ENCODE results near the gene RAB3GAP2.

Gene RAB3GAP2

DNA sequence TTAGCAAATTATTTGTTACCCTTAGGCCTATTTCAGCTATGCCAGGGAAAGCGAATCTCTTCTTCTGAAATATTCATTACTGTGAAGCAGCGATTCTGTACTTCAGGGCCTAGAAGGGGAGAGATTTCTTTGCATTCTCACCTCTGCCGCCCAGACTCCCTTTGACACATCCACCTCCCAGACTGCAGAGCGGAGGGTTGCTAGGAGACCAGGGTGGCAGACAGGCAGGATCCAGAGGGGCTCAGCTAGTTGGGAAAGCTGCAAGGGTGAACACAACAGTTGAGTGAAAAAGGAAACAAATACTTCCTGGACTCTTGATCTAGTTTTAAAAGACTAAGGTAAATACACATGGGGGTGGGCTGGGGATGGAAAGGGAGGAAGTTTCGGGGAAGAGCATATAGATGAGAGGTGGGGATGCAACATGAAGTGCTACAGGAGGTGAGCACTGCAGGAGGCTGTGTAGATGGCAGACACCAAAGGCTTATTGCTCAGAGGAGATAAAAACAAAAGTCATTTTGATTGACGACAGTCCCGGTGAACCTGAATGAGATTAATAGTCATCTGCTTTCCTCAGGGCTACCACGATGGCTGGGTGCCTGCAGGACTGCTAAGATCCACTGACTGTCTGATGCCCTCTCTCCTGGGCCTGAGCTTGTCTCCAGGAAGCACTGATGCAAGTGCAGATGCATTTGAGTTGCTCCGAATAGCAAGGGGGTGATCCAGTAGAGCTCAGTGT, 26.4 kb upstream of the RAB3GAP2 start:
- TF ChIP-seq, protein P1, sequence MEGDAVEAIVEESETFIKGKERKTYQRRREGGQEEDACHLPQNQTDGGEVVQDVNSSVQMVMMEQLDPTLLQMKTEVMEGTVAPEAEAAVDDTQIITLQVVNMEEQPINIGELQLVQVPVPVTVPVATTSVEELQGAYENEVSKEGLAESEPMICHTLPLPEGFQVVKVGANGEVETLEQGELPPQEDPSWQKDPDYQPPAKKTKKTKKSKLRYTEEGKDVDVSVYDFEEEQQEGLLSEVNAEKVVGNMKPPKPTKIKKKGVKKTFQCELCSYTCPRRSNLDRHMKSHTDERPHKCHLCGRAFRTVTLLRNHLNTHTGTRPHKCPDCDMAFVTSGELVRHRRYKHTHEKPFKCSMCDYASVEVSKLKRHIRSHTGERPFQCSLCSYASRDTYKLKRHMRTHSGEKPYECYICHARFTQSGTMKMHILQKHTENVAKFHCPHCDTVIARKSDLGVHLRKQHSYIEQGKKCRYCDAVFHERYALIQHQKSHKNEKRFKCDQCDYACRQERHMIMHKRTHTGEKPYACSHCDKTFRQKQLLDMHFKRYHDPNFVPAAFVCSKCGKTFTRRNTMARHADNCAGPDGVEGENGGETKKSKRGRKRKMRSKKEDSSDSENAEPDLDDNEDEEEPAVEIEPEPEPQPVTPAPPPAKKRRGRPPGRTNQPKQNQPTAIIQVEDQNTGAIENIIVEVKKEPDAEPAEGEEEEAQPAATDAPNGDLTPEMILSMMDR (IDR thresholded peaks at IDR 0.05): no peak
- TF ChIP-seq ZFX (IDR thresholded peaks at IDR 0.05; ENCODE audit: borderline replicate concordance): no peak
- H3K27ac ChIP-seq: no peak overlapping the region

DNA sequence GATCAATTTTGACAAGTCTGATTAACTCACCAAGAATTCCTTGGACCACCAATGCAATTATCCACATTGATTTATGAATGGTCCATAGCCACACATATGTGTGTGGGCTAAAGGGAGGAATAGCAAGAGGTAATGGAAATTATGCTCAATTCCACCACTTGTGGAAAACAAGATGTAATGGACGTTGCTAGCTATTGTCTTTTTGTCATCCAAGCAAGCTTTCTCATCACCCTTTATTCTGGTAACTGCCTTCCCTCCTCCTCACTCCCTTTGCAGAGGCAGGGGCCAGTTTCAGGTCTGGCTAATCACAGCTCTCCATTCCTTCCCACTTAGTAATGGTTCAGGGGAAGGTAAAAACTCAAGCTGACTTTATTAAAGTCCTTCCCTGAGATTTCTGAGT, 24.7 kb upstream of the RAB3GAP2 start:
- H3K27ac ChIP-seq: no peak overlapping the region
- no peak for TF ChIP-seq ZFX (IDR thresholded peaks at IDR 0.05; ENCODE audit: borderline replicate concordance)
- TF ChIP-seq, protein P1 (IDR thresholded peaks at IDR 0.05): no peak

DNA sequence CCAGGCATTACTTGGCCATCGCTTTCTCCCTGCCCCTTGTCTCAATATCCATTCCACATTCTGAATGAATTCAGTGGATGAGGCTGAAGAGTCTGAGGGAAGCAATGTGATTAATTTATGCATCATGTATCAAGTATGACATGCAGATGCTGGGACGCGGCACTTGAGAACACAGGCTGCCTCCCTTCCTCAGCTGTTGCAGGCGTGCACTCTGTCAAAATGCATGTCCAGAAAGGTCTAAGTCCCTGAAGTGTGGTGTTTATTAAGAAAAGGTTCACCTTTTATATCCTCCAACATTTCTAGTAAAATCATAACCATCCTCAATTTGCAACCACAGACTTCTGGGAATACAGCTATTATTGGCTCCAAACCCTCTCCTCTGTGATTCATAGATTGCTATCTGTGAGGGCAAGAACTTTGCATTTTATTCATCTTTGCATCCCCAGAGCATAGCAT, 22.6 kb upstream of the RAB3GAP2 start:
- TF ChIP-seq, protein P1 (IDR thresholded peaks at IDR 0.05): no peak
- no peak for TF ChIP-seq ZFX (IDR thresholded peaks at IDR 0.05; ENCODE audit: borderline replicate concordance)

DNA sequence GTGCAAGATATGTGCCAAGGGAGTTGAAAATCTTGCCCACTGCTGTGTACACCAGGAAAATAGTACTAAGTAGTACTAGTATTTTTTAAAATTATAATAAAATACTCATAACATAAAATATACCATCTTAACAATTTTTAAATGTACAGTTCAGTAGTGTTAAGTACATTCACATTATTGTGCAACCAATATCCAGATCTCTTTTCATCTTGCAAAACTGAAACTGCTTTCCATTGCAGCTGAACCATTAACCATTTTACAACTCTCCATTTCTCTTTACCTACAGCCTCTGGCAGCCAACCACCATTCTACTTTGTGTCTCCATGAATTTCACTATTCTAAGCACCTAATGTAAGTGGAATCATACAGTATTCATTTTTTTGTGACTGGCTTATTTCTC, 19.3 kb upstream of the RAB3GAP2 start:
- TF ChIP-seq, protein P1 (IDR thresholded peaks at IDR 0.05): no peak
- TF ChIP-seq ZFX (IDR thresholded peaks at IDR 0.05; ENCODE audit: borderline replicate concordance): no peak
- H3K27ac ChIP-seq: no peak overlapping the region

More for the DNA sequence above, 22.6 kb upstream of the RAB3GAP2 start:
- no peak overlapping the region for H3K27ac ChIP-seq

DNA sequence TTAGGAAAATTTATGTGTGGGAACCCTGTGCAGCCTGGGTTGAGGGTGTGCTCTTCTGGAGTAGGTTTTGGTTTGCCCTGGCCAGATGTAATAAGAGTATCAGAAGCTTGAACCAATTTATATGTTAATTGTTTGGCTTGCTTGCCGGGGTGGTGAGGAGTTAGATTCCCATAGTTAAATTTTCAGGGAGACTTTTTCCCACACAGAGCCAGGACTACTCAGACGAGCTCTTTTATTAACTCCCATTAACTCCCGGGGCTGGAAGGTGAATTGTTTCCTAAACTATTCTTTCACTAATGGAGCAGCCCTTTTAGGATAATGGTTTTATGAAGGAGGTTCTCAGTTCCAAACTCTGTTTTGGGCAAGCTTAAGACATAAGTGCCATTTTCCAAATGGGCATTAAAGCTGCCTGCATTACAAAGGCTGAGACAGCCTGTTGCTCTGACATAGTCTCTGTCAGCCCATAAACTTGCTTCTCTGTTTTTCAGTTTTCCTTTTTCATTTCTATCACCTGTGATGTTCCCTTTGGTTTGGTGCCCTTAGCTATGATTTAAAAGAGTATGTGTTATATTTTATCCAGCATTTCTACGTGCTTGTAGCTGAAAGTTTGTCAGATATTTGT, 18.0 kb upstream of the RAB3GAP2 start:
- no peak for TF ChIP-seq ZFX (IDR thresholded peaks at IDR 0.05; ENCODE audit: borderline replicate concordance)
- TF ChIP-seq, protein P1 (IDR thresholded peaks at IDR 0.05): no peak
- H3K27ac ChIP-seq: no peak overlapping the region

DNA sequence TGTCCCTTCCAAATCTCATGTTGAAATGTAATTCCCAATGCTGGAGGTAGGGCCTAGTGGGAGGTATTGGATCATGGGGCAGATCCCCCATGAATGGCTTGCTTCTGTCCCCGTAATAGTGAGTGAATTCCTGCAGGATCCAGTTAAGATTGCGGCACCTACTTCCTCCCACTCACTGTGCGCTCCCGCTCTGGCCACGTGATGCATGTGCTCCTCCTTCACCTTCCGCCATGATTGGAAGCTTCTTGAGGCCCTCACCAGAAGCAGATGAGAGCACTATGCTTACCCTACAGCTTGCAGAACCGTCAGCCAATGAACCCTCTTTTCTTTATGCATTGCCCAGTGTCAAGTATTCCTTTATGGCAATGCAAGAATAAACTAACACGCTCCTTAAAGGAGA, 14.9 kb upstream of the RAB3GAP2 start:
- no peak overlapping the region for H3K27ac ChIP-seq
- TF ChIP-seq ZFX (IDR thresholded peaks at IDR 0.05; ENCODE audit: borderline replicate concordance): no peak
- TF ChIP-seq, protein P1 (IDR thresholded peaks at IDR 0.05): no peak

DNA sequence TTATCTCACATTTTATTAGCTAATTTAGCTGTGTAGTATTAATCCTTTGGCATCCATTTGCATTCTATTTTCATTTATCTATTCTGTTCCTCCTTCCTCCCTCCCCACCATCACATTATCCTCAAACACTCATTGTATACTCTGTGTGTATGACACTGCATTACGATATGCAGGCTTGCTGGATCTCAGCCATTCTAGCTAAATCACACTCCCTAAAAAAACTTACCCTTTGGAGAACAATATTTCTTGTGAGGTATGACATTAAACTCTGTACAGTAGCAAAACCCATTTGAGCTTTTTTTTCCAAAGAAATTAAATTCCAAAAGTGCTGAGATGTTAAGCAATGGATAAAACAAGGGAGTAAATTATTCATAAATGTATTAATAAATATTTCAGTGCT, 11.4 kb upstream of the RAB3GAP2 start:
- no peak for TF ChIP-seq ZFX (IDR thresholded peaks at IDR 0.05; ENCODE audit: borderline replicate concordance)
- TF ChIP-seq, protein P1 (IDR thresholded peaks at IDR 0.05): no peak
- no peak overlapping the region for H3K27ac ChIP-seq

All from 22Rv1 (cell line).